ENCODE results near the gene ARHGAP33.

- no peak for TF ChIP-seq POLR2AphosphoS5 (IDR thresholded peaks at IDR 0.05; ENCODE audit: low read depth, low read length)
- no peak for TF ChIP-seq FOXP2 (optimal IDR thresholded peaks at IDR 0.05; ENCODE audit: borderline replicate concordance, extremely low read depth, extremely low read length, insufficient read depth)
These were observed 23.3 kb upstream of the ARHGAP33 start for GRCh38 chr19:35751839-35752745.

Data from PFSK-1 (cell line).